ENCODE results near the gene CYGB.
"Not testable (repeated sequence)": the region's sequence is repeated elsewhere in the genome, so short reads cannot be mapped to it uniquely, and the experiment has no call there.

Gene CYGB

GRCh38 chr17:76564991-76565727 lies 27.6 kb upstream of the CYGB start:
- H3K36me3 ChIP-seq (ENCODE audit: control insufficient read depth in 1 of 2, insufficient read depth in 2 of 2, low read depth in 1 of 2, low read length in 2 of 2) = peaks cover 30 to 54% of the 10 kb centered on the region in 2 experiments
- not testable (repeated sequence) for H3K4me3 ChIP-seq (ENCODE audit: insufficient read depth in 1 of 2, low read depth in 1 of 2, low read length in 2 of 2); H3K9me3 ChIP-seq (ENCODE audit: control insufficient read depth, low read length); H2BK15ac ChIP-seq (ENCODE audit: low read depth, poor library complexity, severe bottlenecking); H2BK12ac ChIP-seq (ENCODE audit: low read length in 2 of 2); H3K4ac ChIP-seq (ENCODE audit: low read depth in 1 of 2, low read length in 2 of 2); H2BK5ac ChIP-seq (ENCODE audit: low read depth, low read length, poor library complexity, severe bottlenecking); H3K79me1 ChIP-seq (replicated peaks; ENCODE audit: low read length, poor library complexity, severe bottlenecking); H3K23ac ChIP-seq (ENCODE audit: low read length in 2 of 2); H3K4me2 ChIP-seq (ENCODE audit: low read length, poor library complexity, severe bottlenecking); H3K18ac ChIP-seq (ENCODE audit: low read depth in 1 of 2, low read length in 2 of 2); H3K27me3 ChIP-seq (ENCODE audit: control insufficient read depth in 1 of 2, insufficient read depth in 1 of 2, low read length in 2 of 2); H4K91ac ChIP-seq (ENCODE audit: low read length); H2BK120ac ChIP-seq (ENCODE audit: low read depth, low read length); H4K8ac ChIP-seq (ENCODE audit: low read length); H2AFZ ChIP-seq (ENCODE audit: low read depth, low read length); H2AK5ac ChIP-seq (ENCODE audit: low read length, severe bottlenecking); H3K14ac ChIP-seq (ENCODE audit: low read length in 2 of 2); H3K9ac ChIP-seq (ENCODE audit: low read length); H3K27ac ChIP-seq (ENCODE audit: low read length, poor library complexity, severe bottlenecking)
- WGBS = 63% methylated on average over 3 of the region's 8 CpGs
- DNase-seq = peak; percentile 95
- H3K4me1 ChIP-seq (ENCODE audit: control insufficient read depth, insufficient read depth, low read depth, low read length) = peaks cover 17% of the 10 kb centered on the region

- not testable (repeated sequence) for H3K4me3 ChIP-seq (ENCODE audit: insufficient read depth in 1 of 2, low read depth in 1 of 2, low read length in 2 of 2); DNase-seq; H2BK12ac ChIP-seq (ENCODE audit: low read length in 2 of 2); H3K9ac ChIP-seq (ENCODE audit: low read length); H3K23ac ChIP-seq (ENCODE audit: low read length in 2 of 2); H2BK15ac ChIP-seq (ENCODE audit: low read depth, poor library complexity, severe bottlenecking); H3K79me1 ChIP-seq (replicated peaks; ENCODE audit: low read length, poor library complexity, severe bottlenecking); H3K18ac ChIP-seq (ENCODE audit: low read depth in 1 of 2, low read length in 2 of 2); H2BK5ac ChIP-seq (ENCODE audit: low read depth, low read length, poor library complexity, severe bottlenecking); H4K8ac ChIP-seq (ENCODE audit: low read length); H3K27me3 ChIP-seq (ENCODE audit: control insufficient read depth in 1 of 2, insufficient read depth in 1 of 2, low read length in 2 of 2); H2AFZ ChIP-seq (ENCODE audit: low read depth, low read length); H3K9me3 ChIP-seq (ENCODE audit: control insufficient read depth, low read length); H3K4me2 ChIP-seq (ENCODE audit: low read length, poor library complexity, severe bottlenecking); H2BK120ac ChIP-seq (ENCODE audit: low read depth, low read length); H3K27ac ChIP-seq (ENCODE audit: low read length, poor library complexity, severe bottlenecking); H2AK5ac ChIP-seq (ENCODE audit: low read length, severe bottlenecking); H4K91ac ChIP-seq (ENCODE audit: low read length); H3K14ac ChIP-seq (ENCODE audit: low read length in 2 of 2); H3K4ac ChIP-seq (ENCODE audit: low read depth in 1 of 2, low read length in 2 of 2)
- Histone ChIP-seq H3K36me3 (ENCODE audit: control insufficient read depth in 1 of 2, insufficient read depth in 2 of 2, low read depth in 1 of 2, low read length in 2 of 2) (peaks cover 30 to 62% of the 10 kb centered on the region in 2 experiments), H3K4me1 (ENCODE audit: control insufficient read depth, insufficient read depth, low read depth, low read length) (peaks cover 16% of the 10 kb centered on the region)
- 50% methylated on average over 1 of the region's 2 CpGs for WGBS
These were observed 25.9 kb upstream of the CYGB start for GRCh38 chr17:76563359-76563758.

GRCh38 chr17:76562734-76563148 lies 25.2 kb upstream of the CYGB start:
- 20% methylated on average over 6 of the region's 6 CpGs for WGBS

GRCh38 chr17:76561799-76562268 lies 24.3 kb upstream of the CYGB start:
- peaks cover 4% of the 10 kb centered on the region for H3K79me1 ChIP-seq (replicated peaks; ENCODE audit: low read length, poor library complexity, severe bottlenecking)
- no peaks in the 10 kb centered on the region for H3K27me3 ChIP-seq (ENCODE audit: control insufficient read depth in 1 of 2, insufficient read depth in 1 of 2, low read length in 2 of 2)
- WGBS = 25% methylated on average over 5 of the region's 5 CpGs
- H2BK5ac ChIP-seq (ENCODE audit: low read depth, low read length, poor library complexity, severe bottlenecking) = no peak overlapping the region
- peak overlapping the region; percentile 79 to 91 for H3K18ac ChIP-seq (ENCODE audit: low read depth in 1 of 2, low read length in 2 of 2)
- H3K23ac ChIP-seq (ENCODE audit: low read length in 2 of 2) = no peak overlapping the region
- H3K9ac ChIP-seq (ENCODE audit: low read length) = peak overlapping the region; percentile 99
- H3K4me3 ChIP-seq (ENCODE audit: insufficient read depth in 1 of 2, low read depth in 1 of 2, low read length in 2 of 2) = peak overlapping the region in 1 of 2 experiments; percentile 96
- no peak overlapping the region for H2AFZ ChIP-seq (ENCODE audit: low read depth, low read length)
- peak overlapping the region; percentile 32 to 60 for H3K4ac ChIP-seq (ENCODE audit: low read depth in 1 of 2, low read length in 2 of 2)
- H2BK120ac ChIP-seq (ENCODE audit: low read depth, low read length) = peak overlapping the region; percentile 64
- no peak overlapping the region for H2BK15ac ChIP-seq (ENCODE audit: low read depth, poor library complexity, severe bottlenecking)
- H3K27ac ChIP-seq (ENCODE audit: low read length, poor library complexity, severe bottlenecking) = peak overlapping the region; percentile 8
- no peak overlapping the region for H3K14ac ChIP-seq (ENCODE audit: low read length in 2 of 2)
- H3K9me3 ChIP-seq (ENCODE audit: control insufficient read depth, low read length) = no peaks in the 10 kb centered on the region
- H2AK5ac ChIP-seq (ENCODE audit: low read length, severe bottlenecking) = no peak overlapping the region
- H4K91ac ChIP-seq (ENCODE audit: low read length) = no peak overlapping the region
- H4K8ac ChIP-seq (ENCODE audit: low read length) = peak overlapping the region; percentile 81
- peak overlapping the region; percentile 7 to 49 for H2BK12ac ChIP-seq (ENCODE audit: low read length in 2 of 2)
- peaks cover 25 to 56% of the 10 kb centered on the region in 2 experiments for H3K36me3 ChIP-seq (ENCODE audit: control insufficient read depth in 1 of 2, insufficient read depth in 2 of 2, low read depth in 1 of 2, low read length in 2 of 2)
- H3K4me1 ChIP-seq (ENCODE audit: control insufficient read depth, insufficient read depth, low read depth, low read length) = peaks cover 14% of the 10 kb centered on the region
- DNase-seq = no peak
- no peak overlapping the region for H3K4me2 ChIP-seq (ENCODE audit: low read length, poor library complexity, severe bottlenecking)

More at GRCh38 chr17:76562734-76563148, 25.2 kb upstream of the CYGB start:
- Histone ChIP-seq H3K79me1 (replicated peaks; ENCODE audit: low read length, poor library complexity, severe bottlenecking) (peaks cover 5% of the 10 kb centered on the region), H3K4ac (ENCODE audit: low read depth in 1 of 2, low read length in 2 of 2) (no peak overlapping the region), H3K4me3 (ENCODE audit: insufficient read depth in 1 of 2, low read depth in 1 of 2, low read length in 2 of 2) (peak overlapping the region in 1 of 2 experiments; percentile 31), H3K36me3 (ENCODE audit: control insufficient read depth in 1 of 2, insufficient read depth in 2 of 2, low read depth in 1 of 2, low read length in 2 of 2) (peaks cover 30 to 62% of the 10 kb centered on the region in 2 experiments), H2BK15ac (ENCODE audit: low read depth, poor library complexity, severe bottlenecking) (no peak overlapping the region), H3K4me2 (ENCODE audit: low read length, poor library complexity, severe bottlenecking) (no peak overlapping the region), H2BK120ac (ENCODE audit: low read depth, low read length) (no peak overlapping the region), H2BK12ac (ENCODE audit: low read length in 2 of 2) (peak overlapping the region in 1 of 2 experiments; percentile 68), H2AK5ac (ENCODE audit: low read length, severe bottlenecking) (no peak overlapping the region), H4K8ac (ENCODE audit: low read length) (no peak overlapping the region), H3K23ac (ENCODE audit: low read length in 2 of 2) (no peak overlapping the region), H3K14ac (ENCODE audit: low read length in 2 of 2) (no peak overlapping the region), H3K18ac (ENCODE audit: low read depth in 1 of 2, low read length in 2 of 2) (no peak overlapping the region), H3K9ac (ENCODE audit: low read length) (peak overlapping the region; percentile 49), H3K27ac (ENCODE audit: low read length, poor library complexity, severe bottlenecking) (no peak overlapping the region), H3K4me1 (ENCODE audit: control insufficient read depth, insufficient read depth, low read depth, low read length) (peaks cover 15% of the 10 kb centered on the region), H4K91ac (ENCODE audit: low read length) (no peak overlapping the region), H3K27me3 (ENCODE audit: control insufficient read depth in 1 of 2, insufficient read depth in 1 of 2, low read length in 2 of 2) (no peaks in the 10 kb centered on the region), H2BK5ac (ENCODE audit: low read depth, low read length, poor library complexity, severe bottlenecking) (no peak overlapping the region), H2AFZ (ENCODE audit: low read depth, low read length) (no peak overlapping the region), H3K9me3 (ENCODE audit: control insufficient read depth, low read length) (no peaks in the 10 kb centered on the region)
- DNase-seq = peak; percentile 87

All from mesenchymal stem cell (in vitro differentiated cells and primary cell).